Ovary (tissue), 9 donors: ENCODE data around the gene TLDC2. TPM values are rescaled to one million over a fixed set of nuclear protein-coding genes. Genes with fewer than 3 reads are reported as not detected.
A peak's percentile ranks its signal among the peaks of the same experiment; 100 is the strongest.

ENCODE experiments used
- DNase-seq, 5 donors: peaks; one replicate each; pipeline ENCODE4 v3.0.0-alpha.2; 2019 to 2020
- H3K27ac ChIP-seq, 2 donors: fragments of 200-600 bp; one replicate each; pipeline versions ENCODE4 v1.5.1 to v1.8.0; 2019 to 2022
- H3K27me3 ChIP-seq: fragments of 200-600 bp; one replicate; pipeline ENCODE4 v1.8.0; 2022
- H3K36me3 ChIP-seq: fragments of 200-600 bp; sonication (generic); one replicate; pipeline ENCODE4 v1.5.1; 2019
- H3K4me1 ChIP-seq: one replicate; pipeline ENCODE4 v1.8.1; 2013; ENCODE audit warnings: mild to moderate bottlenecking, moderate library complexity; ENCODE audit not compliant: insufficient read depth
- H3K4me3 ChIP-seq: fragments of 200-600 bp; sonication (generic); one replicate; pipeline ENCODE4 v1.5.1; 2017
- H3K9me3 ChIP-seq, 2 donors: fragments of 200-600 bp in 1 of 2; sonication (generic) in 1 of 2; one replicate each; pipeline versions ENCODE4 v1.5.1 to v1.8.1; 2013 to 2019; ENCODE audit warnings: mild to moderate bottlenecking in 1 of 2, moderate library complexity in 1 of 2
- CTCF ChIP-seq, 3 donors: fragments of 450-650 bp in 2 of 3; fragments of 200-600 bp in 1 of 3; IDR thresholded peaks; one replicate each; pipeline versions ENCODE4 v1.5.1 to v1.8.0; 2016 to 2022; ENCODE audit warnings: antibody characterized with exemption in 3 of 3, mild to moderate bottlenecking in 1 of 3
- EP300 ChIP-seq: sonication (generic); formaldehyde crosslinking; IDR thresholded peaks from one replicate; pipeline ENCODE4 v1.6.1; 2017; ENCODE audit warnings: antibody characterized with exemption
- POLR2A ChIP-seq: fragments of 450-650 bp; IDR thresholded peaks from one replicate; pipeline ENCODE4 v1.6.1; 2017; ENCODE audit warnings: antibody characterized with exemption, mild to moderate bottlenecking, moderate library complexity
- WGBS, 3 donors: extraction: QIAGEN DNeasy Blood & Tissue Kit in 1 of 3; methylation state at CpG; one replicate each; pipeline versions ENCODE4 v1.1.5 to v1.1.7; 2013 to 2017; 5-methylcytosine and 5-hydroxymethylcytosine counted together
- intact Hi-C, 4 donors: fragments of 100-400 bp; cut with DNase I; formaldehyde crosslinking; loops; one replicate each; pipeline versions ENCODE4 v1.11.0 to v1.15.1; 2022 to 2023
- polyA plus RNA-seq, 2 donors: library from polyadenylated mRNA; stranded (reverse); fragments of 200-250 nt in 1 of 2; fragments of 350-450 nt in 1 of 2; fragmentation: Illumina TruSeq in 1 of 2; extraction: RNeasy Lipid Tissue Mini Kit (QIAGEN cat#74804) in 1 of 2; gene quantifications; one replicate each; pipeline ENCODE4 v1.2.3, GENCODE V29; 2013 to 2014
- total RNA-seq, 7 donors: library from RNA; depleted of rRNA in 2 of 7; stranded (reverse); fragments of >200 nt in 2 of 7; fragmentation: NEBNext Ultra II Directional in 3 of 7; extraction: Animal tissue kit (Norgen Biotek cat#: 25700) in 3 of 7; gene quantifications; one replicate each; pipeline versions ENCODE4 v1.1.0 to v1.2.4, GENCODE V29; 2016 to 2023
- donor health status: DM: no; HTN: no; CAD: no; lungs with moderate emphysema.
- donor health status: DM: no; HTN: no; CAD: no.
- donor health status: Bipolar disorder and iron deficiency.
- donor health status: DM: yes; HTN: yes; CAD: no.
- donor health status: DM: no; HTN: no; CAD: no.
- donor health status: DM: yes; HTN: yes; CAD: no.

The TLDC2 gene
- total and polyA plus RNA-seq, 9 donors, result 0.10 to 0.95 (median 0.33) TPM; not detected in 4

- Histone ChIP-seq H3K9me3 (no peaks in the 10 kb centered on the region), H3K4me3 (no peak overlapping the region), H3K27me3 (no peaks in the 10 kb centered on the region), H3K36me3 (no peaks in the 10 kb centered on the region), H3K4me1 (no peaks in the 10 kb centered on the region), H3K27ac (no peak overlapping the region)
- WGBS, 3 donors, result 67 to 69% (median 68%) methylated on average over 4 of the region's 4 CpGs
- TF ChIP-seq POLR2A, result no peak
- no peak for TF ChIP-seq CTCF (IDR thresholded peaks at IDR 0.05)
- no peak for TF ChIP-seq EP300
- intact Hi-C loops, result loop anchor here in 1 of 4 donors (10.0 kb wide), 1 partner anchor 267 kb away; no protein-coding TSS in a partner anchor
- DNase-seq, result no peak
Measured at GRCh38 chr20:36881888-36882287, 6.0 kb downstream of the TLDC2 start.

- intact Hi-C loops, result loop anchor here in 1 of 4 donors (10.0 kb wide), 1 partner anchor 269 kb away; no protein-coding TSS in a partner anchor
- no peaks in the 10 kb centered on the region for H3K36me3 ChIP-seq
- peak in 1 of 5 donors; percentile 3 for DNase-seq
- TF ChIP-seq POLR2A (no peak), EP300 (no peak), CTCF (IDR thresholded peaks at IDR 0.05) (no peak)
- no peak overlapping the region for H3K27ac ChIP-seq
- 76 to 88% (median 83%) methylated on average over 6 of the region's 6 CpGs for WGBS, 3 donors
- H3K4me1 ChIP-seq, result no peaks in the 10 kb centered on the region
- H3K4me3 ChIP-seq, result no peak overlapping the region
- H3K9me3 ChIP-seq, result no peaks in the 10 kb centered on the region
- H3K27me3 ChIP-seq, result no peaks in the 10 kb centered on the region
Measured at GRCh38 chr20:36883977-36884535, 8.1 kb downstream of the TLDC2 start.

GRCh38 chr20:36885356-36885755 is 9.4 kb downstream of the TLDC2 start:
- TF ChIP-seq POLR2A (no peak), CTCF (IDR thresholded peaks at IDR 0.05) (no peak), EP300 (no peak)
- DNase-seq, result no peak
- 44 to 49% (median 45%) methylated on average over 8 of the region's 8 CpGs for WGBS, 3 donors
- no peak overlapping the region for H3K4me3 ChIP-seq
- H3K4me1 ChIP-seq, result no peaks in the 10 kb centered on the region
- H3K36me3 ChIP-seq, result no peaks in the 10 kb centered on the region
- no peaks in the 10 kb centered on the region for H3K9me3 ChIP-seq
- no peak overlapping the region for H3K27ac ChIP-seq
- intact Hi-C loops, result loop anchor here in 1 of 4 donors (10.0 kb wide), 1 partner anchor 271 kb away; no protein-coding TSS in a partner anchor
- H3K27me3 ChIP-seq, result no peaks in the 10 kb centered on the region

- peak; percentile 76 to 89 (median 84) for TF ChIP-seq CTCF (IDR thresholded peaks at IDR 0.05)
- TF ChIP-seq EP300, result no peak
- Histone ChIP-seq H3K4me1 (no peaks in the 10 kb centered on the region), H3K27ac (no peak overlapping the region), H3K27me3 (no peaks in the 10 kb centered on the region), H3K36me3 (no peaks in the 10 kb centered on the region), H3K9me3 (no peaks in the 10 kb centered on the region), H3K4me3 (no peak overlapping the region)
- intact Hi-C loops, result loop anchor here in 1 of 4 donors (10.0 kb wide), 1 partner anchor 272 kb away; no protein-coding TSS in a partner anchor
- DNase-seq, result peak; percentile 78 to 90 (median 88)
- WGBS, 3 donors, result 16 to 19% (median 16%) methylated on average over 24 of the region's 24 CpGs
Measured at GRCh38 chr20:36886859-36887751, 11.2 kb downstream of the TLDC2 start.
